ENCODE data around the gene UGT8. TPM values are rescaled to one million over a fixed set of nuclear protein-coding genes. Genes with fewer than 3 reads are reported as not detected.

UGT8 gene
- total and polyA plus RNA-seq, 4 experiments from 2014 or later = 0.08 to 0.36 (median 0.17) TPM; not detected in 1

GRCh38 chr4:114691865-114692264, 93.3 kb downstream of the UGT8 start:
- no peak overlapping the region for H3K4me3 Mint-ChIP-seq
- Histone ChIP-seq H3K36me3 (ENCODE audit: insufficient read depth, low read length) (no peaks in the 10 kb centered on the region), H3K4me3 (ENCODE audit: low read length in 2 of 2) (no peak overlapping the region), H3K27ac (ENCODE audit: low read depth, low read length) (no peak overlapping the region), H3K27me3 (ENCODE audit: insufficient read depth, low read length) (peaks cover 3% of the 10 kb centered on the region), H3K4me1 (ENCODE audit: insufficient read depth, low read length) (no peaks in the 10 kb centered on the region), H3K9me3 (ENCODE audit: control insufficient read depth in 1 of 2, low read length in 2 of 2) (no peaks in the 10 kb centered on the region)
- intact Hi-C loops (cut with micrococcal nuclease) = loop anchor here (10.0 kb wide), 1 partner anchor 1417 kb away; no protein-coding TSS in a partner anchor
- no peak overlapping the region for H3K27ac Mint-ChIP-seq
- no peak for DNase-seq
- H3K9me3 Mint-ChIP-seq = no peaks in the 10 kb centered on the region
- H3K36me3 Mint-ChIP-seq = no peaks in the 10 kb centered on the region
- POLR2A ChIA-PET (ENCODE audit: partially characterized antibody) = no interaction called here
- CTCF ChIA-PET (ENCODE audit: partially characterized antibody) = no interaction called here
- no peaks in the 10 kb centered on the region for H3K4me1 Mint-ChIP-seq
- peaks cover 3 to 5% of the 10 kb centered on the region in 2 donors for H3K27me3 Mint-ChIP-seq

GRCh38 chr4:114692958-114693357, 94.4 kb downstream of the UGT8 start:
- ChIA-PET CTCF (ENCODE audit: partially characterized antibody) (interaction anchor here (1.2 kb wide), 1 partner anchor 31 kb away, joined by 3 read pairs; no protein-coding TSS in a partner anchor), POLR2A (ENCODE audit: partially characterized antibody) (no interaction called here)
- peaks cover 5% of the 10 kb centered on the region in 2 donors for H3K27me3 Mint-ChIP-seq
- Histone ChIP-seq H3K4me3 (ENCODE audit: low read length in 2 of 2) (no peak overlapping the region), H3K27me3 (ENCODE audit: insufficient read depth, low read length) (peaks cover 3% of the 10 kb centered on the region), H3K4me1 (ENCODE audit: insufficient read depth, low read length) (no peaks in the 10 kb centered on the region), H3K27ac (ENCODE audit: low read depth, low read length) (no peak overlapping the region), H3K36me3 (ENCODE audit: insufficient read depth, low read length) (no peaks in the 10 kb centered on the region), H3K9me3 (ENCODE audit: control insufficient read depth in 1 of 2, low read length in 2 of 2) (no peaks in the 10 kb centered on the region)
- no peaks in the 10 kb centered on the region for H3K4me1 Mint-ChIP-seq
- no peaks in the 10 kb centered on the region for H3K36me3 Mint-ChIP-seq
- intact Hi-C loops (cut with micrococcal nuclease) = loop anchor here (10.0 kb wide), 1 partner anchor 1418 kb away; no protein-coding TSS in a partner anchor
- DNase-seq = no peak
- H3K4me3 Mint-ChIP-seq = no peak overlapping the region
- H3K9me3 Mint-ChIP-seq = no peaks in the 10 kb centered on the region
- no peak overlapping the region for H3K27ac Mint-ChIP-seq

GRCh38 chr4:114694770-114695169, 96.2 kb downstream of the UGT8 start:
- CTCF ChIA-PET (ENCODE audit: partially characterized antibody) = interaction anchor here (0.7 to 1.6 kb wide), 3 partner anchors 1299 to 1746 kb away, joined by 4 to 7 read pairs (median 4); no protein-coding TSS in a partner anchor
- H3K27ac Mint-ChIP-seq = no peak overlapping the region

GRCh38 chr4:114698231-114698630, 99.6 kb downstream of the UGT8 start:
- Histone ChIP-seq H3K27me3 (ENCODE audit: insufficient read depth, low read length) (no peaks in the 10 kb centered on the region), H3K27ac (ENCODE audit: low read depth, low read length) (no peak overlapping the region), H3K9me3 (ENCODE audit: control insufficient read depth in 1 of 2, low read length in 2 of 2) (no peaks in the 10 kb centered on the region), H3K4me3 (ENCODE audit: low read length in 2 of 2) (no peak overlapping the region), H3K4me1 (ENCODE audit: insufficient read depth, low read length) (no peaks in the 10 kb centered on the region), H3K36me3 (ENCODE audit: insufficient read depth, low read length) (no peaks in the 10 kb centered on the region)
- Mint-ChIP-seq H3K27ac (no peak overlapping the region), H3K4me3 (no peak overlapping the region), H3K4me1 (no peaks in the 10 kb centered on the region), H3K36me3 (no peaks in the 10 kb centered on the region), H3K9me3 (no peaks in the 10 kb centered on the region), H3K27me3 (peaks cover 3 to 4% of the 10 kb centered on the region in 2 donors)
- ChIA-PET CTCF (ENCODE audit: partially characterized antibody) (no interaction called here), POLR2A (ENCODE audit: partially characterized antibody) (no interaction called here)
- intact Hi-C loops (cut with micrococcal nuclease) = loop anchor here (10.0 kb wide), 1 partner anchor 1423 kb away; no protein-coding TSS in a partner anchor
- no peak for DNase-seq

More at GRCh38 chr4:114694770-114695169, 96.2 kb downstream of the UGT8 start:
- H3K36me3 ChIP-seq (ENCODE audit: insufficient read depth, low read length) = no peaks in the 10 kb centered on the region
- intact Hi-C loops (cut with micrococcal nuclease) = loop anchor here (1.0 to 10.0 kb wide), 3 partner anchors 1148 to 1420 kb away; no protein-coding TSS in a partner anchor
- peak in 4 of 5 donors; percentile 6 to 19 (median 12) for DNase-seq
- H3K36me3 Mint-ChIP-seq = no peaks in the 10 kb centered on the region
- H3K27me3 ChIP-seq (ENCODE audit: insufficient read depth, low read length) = peaks cover 3% of the 10 kb centered on the region
- no peaks in the 10 kb centered on the region for H3K4me1 ChIP-seq (ENCODE audit: insufficient read depth, low read length)
- H3K9me3 ChIP-seq (ENCODE audit: control insufficient read depth in 1 of 2, low read length in 2 of 2) = no peaks in the 10 kb centered on the region
- no peak overlapping the region for H3K4me3 ChIP-seq (ENCODE audit: low read length in 2 of 2)
- no peaks in the 10 kb centered on the region for H3K9me3 Mint-ChIP-seq
- no peak overlapping the region for H3K4me3 Mint-ChIP-seq
- H3K4me1 Mint-ChIP-seq = no peaks in the 10 kb centered on the region
- no peak overlapping the region for H3K27ac ChIP-seq (ENCODE audit: low read depth, low read length)
- peaks cover 3 to 4% of the 10 kb centered on the region in 2 donors for H3K27me3 Mint-ChIP-seq
- POLR2A ChIA-PET (ENCODE audit: partially characterized antibody) = no interaction called here

GRCh38 chr4:114701491-114701890, 102.9 kb downstream of the UGT8 start:
- Histone ChIP-seq H3K9me3 (ENCODE audit: control insufficient read depth in 1 of 2, low read length in 2 of 2) (no peaks in the 10 kb centered on the region), H3K27me3 (ENCODE audit: insufficient read depth, low read length) (no peaks in the 10 kb centered on the region), H3K36me3 (ENCODE audit: insufficient read depth, low read length) (no peaks in the 10 kb centered on the region), H3K27ac (ENCODE audit: low read depth, low read length) (no peak overlapping the region), H3K4me3 (ENCODE audit: low read length in 2 of 2) (no peak overlapping the region), H3K4me1 (ENCODE audit: insufficient read depth, low read length) (no peaks in the 10 kb centered on the region)
- ChIA-PET POLR2A (ENCODE audit: partially characterized antibody) (no interaction called here), CTCF (ENCODE audit: partially characterized antibody) (no interaction called here)
- no peaks in the 10 kb centered on the region for H3K36me3 Mint-ChIP-seq
- no peaks in the 10 kb centered on the region for H3K4me1 Mint-ChIP-seq
- no peak for DNase-seq
- H3K9me3 Mint-ChIP-seq = no peaks in the 10 kb centered on the region
- no peak overlapping the region for H3K4me3 Mint-ChIP-seq
- intact Hi-C loops (cut with micrococcal nuclease) = no loop called here
- H3K27ac Mint-ChIP-seq = no peak overlapping the region
- peaks cover 2 to 3% of the 10 kb centered on the region in 2 donors for H3K27me3 Mint-ChIP-seq

GRCh38 chr4:114717432-114717831, 118.8 kb downstream of the UGT8 start:
- no peaks in the 10 kb centered on the region for H3K4me1 Mint-ChIP-seq

GRCh38 chr4:114725066-114725465, 126.5 kb downstream of the UGT8 start:
- DNase-seq = no peak
- Mint-ChIP-seq H3K4me3 (no peak overlapping the region), H3K27ac (no peak overlapping the region), H3K4me1 (no peaks in the 10 kb centered on the region), H3K36me3 (no peaks in the 10 kb centered on the region), H3K27me3 (peaks cover 4 to 5% of the 10 kb centered on the region in 2 donors), H3K9me3 (no peaks in the 10 kb centered on the region)
- no peaks in the 10 kb centered on the region for H3K36me3 ChIP-seq (ENCODE audit: insufficient read depth, low read length)
- CTCF ChIA-PET (ENCODE audit: partially characterized antibody) = no interaction called here
- POLR2A ChIA-PET (ENCODE audit: partially characterized antibody) = no interaction called here
- no peaks in the 10 kb centered on the region for H3K4me1 ChIP-seq (ENCODE audit: insufficient read depth, low read length)
- H3K27me3 ChIP-seq (ENCODE audit: insufficient read depth, low read length) = no peaks in the 10 kb centered on the region
- no peak overlapping the region for H3K27ac ChIP-seq (ENCODE audit: low read depth, low read length)
- intact Hi-C loops (cut with micrococcal nuclease) = no loop called here
- no peak overlapping the region for H3K4me3 ChIP-seq (ENCODE audit: low read length in 2 of 2)
- H3K9me3 ChIP-seq (ENCODE audit: control insufficient read depth in 1 of 2, low read length in 2 of 2) = no peaks in the 10 kb centered on the region

More at GRCh38 chr4:114717432-114717831, 118.8 kb downstream of the UGT8 start:
- no peak for DNase-seq
- no peaks in the 10 kb centered on the region for H3K9me3 Mint-ChIP-seq
- H3K9me3 ChIP-seq (ENCODE audit: control insufficient read depth in 1 of 2, low read length in 2 of 2) = no peaks in the 10 kb centered on the region
- no peak overlapping the region for H3K4me3 Mint-ChIP-seq
- no peak overlapping the region for H3K27ac ChIP-seq (ENCODE audit: low read depth, low read length)
- no peak overlapping the region for H3K27ac Mint-ChIP-seq
- H3K4me1 ChIP-seq (ENCODE audit: insufficient read depth, low read length) = no peaks in the 10 kb centered on the region
- H3K36me3 ChIP-seq (ENCODE audit: insufficient read depth, low read length) = no peaks in the 10 kb centered on the region
- intact Hi-C loops (cut with micrococcal nuclease) = no loop called here
- ChIA-PET CTCF (ENCODE audit: partially characterized antibody) (no interaction called here), POLR2A (ENCODE audit: partially characterized antibody) (no interaction called here)
- no peak overlapping the region for H3K4me3 ChIP-seq (ENCODE audit: low read length in 2 of 2)
- no peaks in the 10 kb centered on the region for H3K27me3 ChIP-seq (ENCODE audit: insufficient read depth, low read length)
- H3K36me3 Mint-ChIP-seq = no peaks in the 10 kb centered on the region
- peaks cover 1 to 6% of the 10 kb centered on the region in 2 donors for H3K27me3 Mint-ChIP-seq
